Measurements from ENCODE around the gene ELK3.

DNA sequence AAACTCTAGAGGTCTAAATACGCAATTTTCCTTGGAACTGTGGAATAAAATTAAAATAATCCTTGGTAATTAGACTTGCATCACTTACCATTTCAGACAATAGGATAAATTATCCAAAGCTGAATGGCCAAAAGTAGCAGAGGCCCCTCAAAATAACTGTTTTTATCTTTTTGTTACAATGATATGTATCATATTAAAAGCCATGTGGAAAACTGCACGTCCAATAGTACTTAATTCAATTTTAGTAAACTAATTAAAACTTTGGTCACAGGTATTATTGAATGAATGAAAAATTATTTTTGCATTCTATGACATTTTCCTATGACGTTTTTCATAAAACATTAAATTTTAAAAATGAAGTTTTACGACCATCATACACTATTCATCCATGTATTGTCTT, 107.6 kb downstream of the ELK3 start:
- TF ChIP-seq EP300 (IDR thresholded peaks at IDR 0.05), result no peak
- no peak for TF ChIP-seq CTCF (IDR thresholded peaks at IDR 0.05)
